TTC549 (cell line): ENCODE measurements around the gene DGKG.

Experiments
- FAIRE-seq: peaks from 2 replicates; lab custom pipeline; 2012; peaks lifted over from hg19 to GRCh38; lab: Jason Lieb, UNC

The DGKG gene

DNA sequence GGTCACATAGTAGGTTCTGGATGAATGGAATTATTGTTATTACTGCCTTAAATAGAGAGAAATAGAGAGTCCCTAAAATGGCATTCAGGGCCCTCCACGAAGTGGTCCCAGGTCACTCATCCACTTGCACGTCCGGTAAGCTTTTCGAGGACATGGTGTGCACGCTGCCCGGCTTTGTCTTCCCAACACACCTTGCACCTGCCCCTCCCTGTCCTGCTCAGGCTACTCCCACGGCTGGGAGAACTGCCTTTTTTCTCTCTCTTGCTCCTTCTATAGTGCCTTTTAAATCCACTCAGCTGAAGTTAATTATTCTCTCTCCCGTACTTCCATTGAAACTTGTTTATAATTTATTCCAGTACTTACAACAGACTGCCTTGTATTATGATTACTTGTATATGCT lies 5.6 kb upstream of the DGKG start:
- FAIRE-seq = no peak

DNA sequence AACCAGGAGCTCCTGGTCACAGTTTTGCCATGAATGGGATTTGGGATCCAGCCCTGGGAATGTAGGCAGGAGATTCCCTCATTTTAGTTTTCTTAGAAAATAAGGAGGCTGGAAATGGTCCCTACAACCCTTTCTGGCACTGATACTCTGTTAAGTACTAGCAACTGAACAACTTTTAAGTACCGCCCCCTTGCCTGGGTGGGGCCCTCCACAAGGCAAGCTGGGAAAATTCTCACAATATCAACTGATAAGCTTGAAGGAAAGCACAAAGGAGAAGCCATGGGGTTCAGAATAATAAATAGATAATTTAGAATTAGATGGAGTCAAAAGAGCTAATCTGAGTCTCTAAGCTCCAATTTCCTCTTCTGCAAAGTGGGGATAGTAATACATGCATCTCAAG lies 4.2 kb upstream of the DGKG start:
- no peak for FAIRE-seq

DNA sequence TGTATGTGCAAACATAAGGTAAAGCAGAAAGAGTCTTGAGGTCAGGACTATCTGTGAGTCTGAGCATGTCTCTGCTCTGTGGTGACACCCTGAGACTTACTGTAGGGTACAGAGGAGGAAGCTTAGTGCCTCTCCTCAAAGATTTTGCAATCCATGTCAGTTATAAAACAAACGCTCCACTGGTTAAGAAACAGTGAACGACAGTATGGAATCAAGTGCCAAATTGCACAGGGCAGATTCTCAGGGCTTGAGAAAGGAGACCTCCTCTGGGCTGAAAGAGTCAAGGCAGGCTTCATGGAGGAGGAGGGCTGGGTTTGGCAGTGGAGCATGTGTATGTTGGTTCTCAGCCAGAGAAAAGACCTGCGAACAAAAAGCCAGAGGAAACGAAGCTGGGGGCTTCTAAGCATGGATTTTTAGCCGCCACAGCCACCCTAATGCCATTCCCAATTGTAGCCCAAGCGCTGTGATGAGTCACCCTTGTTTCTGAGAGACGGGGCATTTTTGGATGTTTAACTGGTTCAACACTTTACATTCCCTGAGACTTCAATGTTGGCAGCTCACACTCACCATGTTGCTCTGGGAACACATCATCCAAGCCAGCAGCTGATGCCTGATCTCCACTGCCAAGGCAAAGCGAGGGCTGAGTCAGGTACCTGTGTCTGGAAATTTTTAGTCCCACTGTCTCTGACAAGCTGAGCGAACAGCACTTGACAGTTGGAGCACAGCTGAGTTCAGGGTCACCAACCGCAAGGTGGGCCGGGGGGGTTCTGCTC lies 3.4 kb upstream of the DGKG start:
- FAIRE-seq = no peak

DNA sequence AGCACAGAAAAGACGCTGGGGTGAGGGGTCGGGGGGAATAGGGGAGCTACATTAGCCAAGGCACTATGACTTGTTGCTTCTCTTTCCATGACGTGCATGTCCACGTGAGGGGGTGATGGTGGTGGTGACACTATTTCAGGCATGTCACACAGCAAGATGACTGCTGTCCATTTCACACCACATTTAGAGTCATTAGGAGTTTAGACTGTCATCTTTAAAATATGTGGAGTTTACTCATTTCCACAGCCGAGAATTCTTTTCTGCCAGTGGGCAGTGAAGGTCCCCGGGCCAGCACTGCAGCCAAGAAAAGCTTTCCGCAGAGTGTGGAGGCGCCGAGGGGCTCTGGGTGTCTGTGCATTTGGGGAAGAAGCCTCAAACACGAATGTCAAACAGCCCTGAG lies 954 bp upstream of the DGKG start:
- FAIRE-seq = no peak

DNA sequence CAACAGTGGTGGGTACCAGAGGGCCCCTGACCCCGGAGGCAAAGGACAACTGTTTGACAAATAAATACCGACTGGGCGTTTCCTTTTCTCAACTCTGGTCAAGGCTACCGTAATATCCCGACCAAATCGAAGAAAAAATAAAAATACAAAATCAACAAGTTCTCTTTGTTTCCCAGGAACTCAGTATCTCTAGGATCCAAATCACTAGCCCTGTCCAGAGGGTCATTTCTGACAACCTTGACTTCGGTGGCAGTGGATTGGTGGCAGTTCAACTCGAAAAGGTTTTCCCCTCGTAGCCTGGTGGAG lies 456 bp upstream of the DGKG start:
- no peak for FAIRE-seq

- FAIRE-seq = no peak
These were observed 730 bp downstream of the DGKG start for GRCh38 chr3:186361246-186361761.

GRCh38 chr3:186360779-186361178 lies 1.3 kb downstream of the DGKG start:
- FAIRE-seq = no peak

DNA sequence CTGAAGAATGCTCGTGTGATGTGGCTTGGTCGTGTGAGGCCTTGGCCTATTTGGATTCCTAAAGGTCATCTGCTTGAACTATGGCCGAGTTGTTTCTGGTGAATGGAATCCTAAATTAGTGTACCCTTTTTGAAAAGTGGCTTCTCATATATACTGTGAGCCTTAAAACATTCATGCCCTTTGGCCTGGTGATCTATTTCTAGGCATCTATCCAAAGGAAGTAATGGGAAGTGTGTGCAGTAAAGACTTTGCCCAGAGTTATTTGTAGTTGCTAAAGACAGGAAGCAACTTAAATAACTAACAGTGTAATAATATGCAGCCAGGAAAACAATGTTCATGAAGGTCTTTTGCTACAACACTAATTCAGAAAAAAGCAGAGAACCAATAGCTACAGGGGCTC lies 3.0 kb downstream of the DGKG start:
- FAIRE-seq = no peak

DNA sequence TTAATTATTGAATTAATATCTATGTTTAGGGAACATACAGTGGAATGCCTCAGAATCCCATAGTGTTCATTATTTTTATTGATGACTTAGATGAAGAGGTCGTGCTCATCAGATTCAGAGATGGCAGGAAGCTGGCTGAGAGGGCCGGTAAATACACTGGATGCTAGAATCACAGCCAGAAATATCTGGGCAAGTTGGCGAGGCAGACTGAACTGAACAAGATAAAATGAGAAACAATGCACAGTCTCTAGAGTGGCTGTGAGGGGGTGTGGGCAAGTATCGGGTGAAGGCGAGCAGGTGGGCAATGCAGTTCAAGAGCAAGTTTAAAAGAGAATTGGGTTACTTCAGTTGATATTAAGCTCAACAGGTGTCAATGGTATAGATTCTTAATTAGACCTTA lies 5.9 kb downstream of the DGKG start:
- no peak for FAIRE-seq

- FAIRE-seq = no peak
These were observed 7.9 kb downstream of the DGKG start for GRCh38 chr3:186354100-186354499.

GRCh38 chr3:186352369-186352768 lies 9.7 kb downstream of the DGKG start:
- no peak for FAIRE-seq

DNA sequence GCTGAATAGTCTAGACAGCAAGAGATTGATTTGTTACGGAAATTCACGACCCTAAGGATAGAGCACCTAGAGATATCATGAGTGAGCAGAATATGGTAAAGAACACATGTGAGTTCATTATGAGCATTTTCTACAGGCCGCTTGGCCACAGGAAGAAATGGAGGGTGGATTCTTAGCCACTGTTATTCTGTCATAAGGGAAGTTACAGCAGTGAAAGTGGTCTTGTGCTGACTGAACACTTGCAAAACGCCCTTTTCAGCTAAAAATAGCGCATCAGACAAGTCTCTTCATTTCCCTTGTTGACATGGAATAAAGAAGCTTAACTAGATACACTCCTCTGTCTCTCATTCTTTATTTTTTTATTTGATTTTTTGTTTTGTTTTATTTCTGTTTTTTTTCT lies 19.8 kb downstream of the DGKG start:
- no peak for FAIRE-seq

- no peak for FAIRE-seq
These were observed 21.8 kb downstream of the DGKG start for GRCh38 chr3:186340204-186340603.

GRCh38 chr3:186339180-186339918 lies 22.7 kb downstream of the DGKG start:
- FAIRE-seq = no peak

DNA sequence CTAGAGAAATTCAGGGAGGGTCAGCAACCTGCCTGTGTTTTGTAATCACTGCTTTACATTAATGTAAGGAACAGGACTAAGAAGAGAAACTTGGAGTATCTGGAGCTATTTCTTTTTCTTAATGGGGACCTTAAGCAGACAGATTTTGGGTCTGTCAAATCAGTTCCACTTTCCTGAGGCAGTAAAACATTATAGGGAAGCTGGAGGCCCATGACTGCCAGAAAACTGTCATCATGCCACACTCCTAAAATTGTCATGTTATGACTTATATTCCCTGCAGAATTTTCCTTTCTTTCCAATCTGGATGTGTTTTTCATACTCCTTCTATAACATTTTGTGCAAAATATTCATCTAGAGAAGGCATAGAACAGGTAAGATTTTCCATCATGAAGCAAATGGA lies 28.8 kb downstream of the DGKG start:
- no peak for FAIRE-seq

DNA sequence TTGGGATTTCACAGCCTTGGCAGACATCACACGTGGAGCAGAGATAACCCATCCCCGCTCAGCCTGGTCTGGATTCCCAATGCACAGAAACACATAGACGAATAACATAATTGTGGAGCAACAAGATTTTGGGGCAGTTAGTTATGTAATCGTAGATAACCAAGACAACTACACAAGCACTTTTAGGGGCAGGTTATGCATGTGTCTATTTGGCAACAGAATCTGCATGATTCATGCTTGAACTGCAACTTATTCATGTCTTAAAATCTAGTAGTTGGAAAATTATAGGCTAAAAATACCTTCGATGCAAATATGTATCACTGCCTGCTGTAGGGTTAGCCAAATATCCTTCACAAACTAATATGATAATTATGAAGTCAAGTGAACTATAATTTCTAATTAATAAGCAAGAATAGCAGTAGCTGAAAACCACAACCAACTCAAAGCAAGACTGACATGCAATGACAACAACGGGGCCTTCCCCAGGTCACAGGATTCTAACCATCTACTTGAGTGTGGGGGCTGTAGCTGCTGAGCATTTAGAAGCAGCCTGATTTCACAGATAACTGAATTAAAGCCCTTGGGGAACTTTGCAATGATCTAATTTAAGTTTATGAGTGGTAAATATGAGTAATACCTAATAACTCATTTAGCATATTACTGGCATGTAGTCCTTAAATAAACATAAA lies 31.1 kb downstream of the DGKG start:
- FAIRE-seq = no peak

DNA sequence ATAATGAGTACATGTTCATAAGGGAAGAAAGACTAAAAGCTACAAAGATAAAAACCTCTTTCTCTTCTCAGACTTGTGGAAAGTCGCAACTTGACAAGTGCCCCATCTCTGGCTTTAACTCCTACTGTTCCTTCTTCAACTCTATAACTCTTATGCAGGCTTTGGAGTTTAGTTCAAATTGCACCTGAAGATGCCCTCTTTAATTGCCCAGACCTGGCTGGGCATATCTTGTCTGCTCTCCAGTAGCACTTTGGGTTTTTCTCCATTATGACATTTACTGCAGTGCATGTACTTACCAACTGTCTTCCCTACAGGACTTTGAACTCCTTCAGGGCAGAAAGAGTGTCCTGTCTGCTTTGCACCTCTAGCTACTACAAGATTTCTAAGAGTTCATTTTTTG lies 32.4 kb downstream of the DGKG start:
- FAIRE-seq = no peak

- FAIRE-seq = no peak
These were observed 34.0 kb downstream of the DGKG start for GRCh38 chr3:186327912-186328487.

- FAIRE-seq = no peak
These were observed 39.3 kb downstream of the DGKG start for GRCh38 chr3:186322761-186323160.

- no peak for FAIRE-seq
These were observed 40.3 kb downstream of the DGKG start for GRCh38 chr3:186321746-186322145.

GRCh38 chr3:186320862-186321568 lies 41.0 kb downstream of the DGKG start:
- no peak for FAIRE-seq

- FAIRE-seq = no peak
These were observed 42.1 kb downstream of the DGKG start for GRCh38 chr3:186319945-186320344.
